ENCODE data around the gene MEGF6.
"Not testable (repeated sequence)": the region's sequence is repeated elsewhere in the genome, so short reads cannot be mapped to it uniquely, and the experiment has no call there.

Gene MEGF6

GRCh38 chr1:3626025-3626424 lies 14.7 kb upstream of the MEGF6 start:
- no peak for DNase-seq (ENCODE audit: low read depth)

GRCh38 chr1:3625151-3625907 lies 14.0 kb upstream of the MEGF6 start:
- peak; percentile 58 for DNase-seq (ENCODE audit: low read depth)

- DNase-seq (ENCODE audit: low read depth) = peak; percentile 95
These were observed 13.2 kb upstream of the MEGF6 start, which contains the start of gene TPRG1L for GRCh38 chr1:3624200-3625136. Gene TPRG1L (plus strand): TSS chr1:3625015. CDS start chr1:3625073, 58 bp downstream.

GRCh38 chr1:3623441-3624199 lies 12.3 kb upstream of the MEGF6 start:
- peak; percentile 9 for DNase-seq (ENCODE audit: low read depth)

- not testable (repeated sequence) for DNase-seq (ENCODE audit: low read depth)
These were observed 10.8 kb upstream of the MEGF6 start for GRCh38 chr1:3622102-3622501.

- DNase-seq (ENCODE audit: low read depth) = peak; percentile 28
These were observed 9.9 kb upstream of the MEGF6 start for GRCh38 chr1:3621151-3621671.

- no peak for DNase-seq (ENCODE audit: low read depth)
These were observed 9.4 kb upstream of the MEGF6 start for GRCh38 chr1:3620708-3621107.

GRCh38 chr1:3618881-3619671 lies 7.8 kb upstream of the MEGF6 start:
- DNase-seq (ENCODE audit: low read depth) = peak; percentile 79

- DNase-seq (ENCODE audit: low read depth) = no peak
These were observed 7.2 kb upstream of the MEGF6 start for GRCh38 chr1:3618531-3618880.

- DNase-seq (ENCODE audit: low read depth) = no peak
These were observed 6.6 kb upstream of the MEGF6 start for GRCh38 chr1:3617806-3618345.

- no peak for DNase-seq (ENCODE audit: low read depth)
These were observed 5.6 kb upstream of the MEGF6 start for GRCh38 chr1:3616861-3617260.

- peak; percentile 16 for DNase-seq (ENCODE audit: low read depth)
These were observed 3.7 kb upstream of the MEGF6 start for GRCh38 chr1:3614755-3615742.

- no peak for DNase-seq (ENCODE audit: low read depth)
These were observed 815 bp upstream of the MEGF6 start for GRCh38 chr1:3612123-3612522.

- peak; percentile 49 for DNase-seq (ENCODE audit: low read depth)
These were observed 660 bp downstream of the MEGF6 start for GRCh38 chr1:3610527-3611169.

- no peak for DNase-seq (ENCODE audit: low read depth)
These were observed 1.4 kb downstream of the MEGF6 start for GRCh38 chr1:3609769-3610526.

- DNase-seq (ENCODE audit: low read depth) = no peak
These were observed 2.1 kb downstream of the MEGF6 start for GRCh38 chr1:3609016-3609768.

GRCh38 chr1:3608154-3608553 lies 3.2 kb downstream of the MEGF6 start:
- DNase-seq (ENCODE audit: low read depth) = no peak

GRCh38 chr1:3607703-3608065 lies 3.6 kb downstream of the MEGF6 start:
- no peak for DNase-seq (ENCODE audit: low read depth)
